ENCODE results near the gene OSR1.

GRCh38 chr2:19319064-19319463 lies 39.4 kb downstream of the OSR1 start:
- TF ChIP-seq CTCF (IDR thresholded peaks at IDR 0.05) (no peak), POLR2A (IDR thresholded peaks at IDR 0.05) (no peak)

All from esophagus squamous epithelium (tissue), 4 donors.